ENCODE data around the gene ZNF217. TPM values are rescaled to one million over a fixed set of nuclear protein-coding genes. Genes with fewer than 3 reads are reported as not detected.
"Not testable (repeated sequence)": the region's sequence is repeated elsewhere in the genome, so short reads cannot be mapped to it uniquely, and the experiment has no call there.

The ZNF217 gene
- total RNA-seq, 1 donor, result 65.8 TPM

DNA sequence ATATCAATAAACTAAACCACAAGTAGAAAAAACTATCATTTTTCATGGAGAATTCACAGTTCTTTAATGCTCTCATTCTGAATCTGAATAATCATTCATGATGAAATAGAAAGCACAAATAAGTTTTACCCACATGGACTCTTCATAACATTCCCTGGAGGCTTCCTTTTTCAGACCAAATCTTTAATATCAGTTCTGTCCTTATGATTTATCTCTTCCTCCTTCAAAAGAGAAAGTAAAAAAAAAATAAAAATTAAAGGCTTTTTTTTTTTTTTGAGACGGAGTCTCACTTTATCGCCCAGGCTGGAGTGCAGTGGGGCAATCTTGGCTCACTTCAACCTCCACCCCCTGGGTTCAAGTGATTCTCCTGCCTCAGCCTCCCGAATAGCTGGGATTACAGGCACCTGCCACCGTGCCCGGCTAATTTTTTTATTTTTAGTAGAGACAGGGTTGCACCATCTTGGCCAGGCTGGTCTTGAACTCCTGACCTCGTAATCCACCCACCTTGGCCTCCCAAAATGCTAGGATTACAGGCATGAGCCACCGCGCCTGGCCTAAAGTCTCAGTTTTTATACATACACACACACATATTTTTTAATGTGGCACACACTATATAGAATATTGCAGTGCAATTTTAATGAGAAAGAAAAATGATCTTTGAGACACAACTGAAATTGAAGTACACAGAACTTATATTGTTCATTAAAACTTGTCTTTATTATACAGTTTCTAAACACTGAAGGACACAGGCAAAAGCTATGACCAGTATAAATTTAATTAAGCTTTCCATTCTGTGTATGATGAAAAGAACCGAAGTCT lies 31.9 kb upstream of the ZNF217 start:
- H3K9me3 ChIP-seq (ENCODE audit: low read depth, low read length), result no peaks in the 10 kb centered on the region
- H3K4me3 ChIP-seq (ENCODE audit: low read length), result no peak overlapping the region
- no peaks in the 10 kb centered on the region for H3K27me3 ChIP-seq (ENCODE audit: insufficient read depth, low read length)
- peaks cover 49% of the 10 kb centered on the region for H3K4me1 ChIP-seq (ENCODE audit: insufficient read depth, low read length)

- H3K9me3 ChIP-seq (ENCODE audit: low read depth, low read length); H3K4me3 ChIP-seq (ENCODE audit: low read length); H3K27me3 ChIP-seq (ENCODE audit: insufficient read depth, low read length): not testable (repeated sequence)
- peaks cover 54% of the 10 kb centered on the region for H3K4me1 ChIP-seq (ENCODE audit: insufficient read depth, low read length)
These were observed 31.2 kb upstream of the ZNF217 start for GRCh38 chr20:53624927-53625250.

- peak overlapping the region; percentile 33 for H3K4me3 ChIP-seq (ENCODE audit: low read length)
These were observed 30.0 kb upstream of the ZNF217 start for GRCh38 chr20:53623454-53624211.

GRCh38 chr20:53623134-53623453 lies 29.5 kb upstream of the ZNF217 start:
- Histone ChIP-seq H3K9me3 (ENCODE audit: low read depth, low read length) (no peaks in the 10 kb centered on the region), H3K4me1 (ENCODE audit: insufficient read depth, low read length) (peaks cover 58% of the 10 kb centered on the region), H3K27me3 (ENCODE audit: insufficient read depth, low read length) (no peaks in the 10 kb centered on the region), H3K4me3 (ENCODE audit: low read length) (peak overlapping the region; percentile 33)

More at GRCh38 chr20:53623454-53624211, 30.0 kb upstream of the ZNF217 start:
- peaks cover 58% of the 10 kb centered on the region for H3K4me1 ChIP-seq (ENCODE audit: insufficient read depth, low read length)
- no peaks in the 10 kb centered on the region for H3K27me3 ChIP-seq (ENCODE audit: insufficient read depth, low read length)
- no peaks in the 10 kb centered on the region for H3K9me3 ChIP-seq (ENCODE audit: low read depth, low read length)

DNA sequence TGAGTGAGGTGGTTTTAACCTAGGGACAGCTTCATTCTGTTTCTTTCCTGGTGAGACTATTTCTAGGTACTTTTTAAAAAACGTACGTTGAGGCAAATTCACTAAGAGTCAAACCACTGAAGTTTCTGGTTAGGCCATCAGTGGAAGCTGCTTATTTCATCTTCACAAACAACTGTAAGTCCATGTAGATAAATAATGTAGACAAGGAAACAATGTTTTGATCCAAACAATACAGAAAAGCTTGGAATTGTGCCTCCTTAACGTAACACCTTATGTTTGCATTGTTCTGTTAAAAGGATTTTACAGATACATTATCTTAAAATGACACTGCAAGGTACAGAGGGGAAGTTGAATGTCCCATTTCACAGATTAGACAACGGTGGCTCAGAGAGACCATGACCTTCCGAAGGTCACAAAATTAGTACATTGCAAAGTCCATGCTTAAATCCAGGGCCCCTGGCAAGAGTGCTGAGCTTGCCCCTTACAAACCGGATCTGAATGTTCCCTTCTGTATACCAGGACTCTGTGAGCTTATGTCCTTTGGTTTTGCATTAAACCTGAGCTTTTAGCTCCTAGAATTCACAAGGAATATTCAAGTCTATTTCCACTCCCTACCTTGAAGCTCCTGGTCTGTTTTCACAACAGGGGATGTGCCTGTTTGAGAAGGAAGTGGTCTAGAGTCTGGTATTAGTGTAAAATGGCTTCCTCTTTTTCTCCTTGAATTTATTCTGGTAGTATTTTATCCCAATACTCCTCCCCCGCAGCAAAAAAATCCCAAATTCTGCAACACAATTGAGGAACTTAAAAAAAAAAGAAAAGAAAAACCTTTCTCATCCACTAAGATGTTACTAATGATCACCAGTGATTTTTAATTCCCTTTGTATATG lies 28.9 kb upstream of the ZNF217 start:
- Histone ChIP-seq H3K9me3 (ENCODE audit: low read depth, low read length) (no peaks in the 10 kb centered on the region), H3K4me1 (ENCODE audit: insufficient read depth, low read length) (peaks cover 58% of the 10 kb centered on the region), H3K4me3 (ENCODE audit: low read length) (no peak overlapping the region), H3K27me3 (ENCODE audit: insufficient read depth, low read length) (no peaks in the 10 kb centered on the region)

DNA sequence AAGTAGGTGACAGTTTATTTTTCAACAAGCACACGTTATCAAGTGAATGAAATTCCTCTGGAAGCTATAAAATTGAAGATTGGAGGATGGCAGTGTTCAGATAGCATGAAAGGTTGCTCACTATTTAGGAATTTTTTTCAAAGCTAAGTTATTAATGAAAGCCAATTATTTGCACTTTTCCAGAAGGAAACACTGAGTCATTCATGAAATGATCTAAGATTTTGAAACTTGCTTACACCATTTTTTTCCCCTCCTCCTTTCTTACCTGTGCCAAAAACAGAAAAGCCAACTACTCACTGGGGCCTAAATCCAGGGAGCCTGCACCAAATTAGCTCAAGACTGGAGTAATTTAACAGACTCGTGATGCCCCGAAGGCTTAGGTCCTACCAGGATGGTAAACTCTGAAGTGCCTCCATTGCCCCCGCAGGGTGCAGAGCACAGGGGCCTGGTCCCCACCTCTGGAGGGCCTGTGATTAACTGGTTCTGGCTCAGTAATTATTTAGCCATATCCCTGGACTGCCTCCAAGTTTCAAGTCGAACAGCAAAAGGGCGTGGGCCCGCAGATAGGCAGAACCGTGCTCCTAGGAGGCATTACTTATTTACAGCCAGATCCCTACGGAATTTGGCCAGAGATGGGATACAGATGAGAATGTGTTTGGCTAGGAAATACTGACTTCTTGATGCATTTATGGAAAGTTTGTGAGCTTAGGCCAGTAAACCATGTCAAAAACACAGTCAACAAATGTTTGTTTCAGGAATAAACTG lies 28.0 kb upstream of the ZNF217 start:
- H3K4me1 ChIP-seq (ENCODE audit: insufficient read depth, low read length), result peaks cover 58% of the 10 kb centered on the region
- no peaks in the 10 kb centered on the region for H3K9me3 ChIP-seq (ENCODE audit: low read depth, low read length)
- no peaks in the 10 kb centered on the region for H3K27me3 ChIP-seq (ENCODE audit: insufficient read depth, low read length)
- H3K4me3 ChIP-seq (ENCODE audit: low read length), result no peak overlapping the region

- not testable (repeated sequence) for H3K27me3 ChIP-seq (ENCODE audit: insufficient read depth, low read length); H3K9me3 ChIP-seq (ENCODE audit: low read depth, low read length); H3K4me3 ChIP-seq (ENCODE audit: low read length)
- H3K4me1 ChIP-seq (ENCODE audit: insufficient read depth, low read length), result peaks cover 37% of the 10 kb centered on the region
These were observed 24.9 kb upstream of the ZNF217 start for GRCh38 chr20:53618490-53619000.

- no peaks in the 10 kb centered on the region for H3K9me3 ChIP-seq (ENCODE audit: low read depth, low read length)
- peaks cover 32% of the 10 kb centered on the region for H3K4me1 ChIP-seq (ENCODE audit: insufficient read depth, low read length)
- H3K4me3 ChIP-seq (ENCODE audit: low read length), result no peak overlapping the region
- H3K27me3 ChIP-seq (ENCODE audit: insufficient read depth, low read length), result no peaks in the 10 kb centered on the region
These were observed 24.3 kb upstream of the ZNF217 start for GRCh38 chr20:53617791-53618489.

- peaks cover 29% of the 10 kb centered on the region for H3K4me1 ChIP-seq (ENCODE audit: insufficient read depth, low read length)
These were observed 22.9 kb upstream of the ZNF217 start for GRCh38 chr20:53616489-53616888.

DNA sequence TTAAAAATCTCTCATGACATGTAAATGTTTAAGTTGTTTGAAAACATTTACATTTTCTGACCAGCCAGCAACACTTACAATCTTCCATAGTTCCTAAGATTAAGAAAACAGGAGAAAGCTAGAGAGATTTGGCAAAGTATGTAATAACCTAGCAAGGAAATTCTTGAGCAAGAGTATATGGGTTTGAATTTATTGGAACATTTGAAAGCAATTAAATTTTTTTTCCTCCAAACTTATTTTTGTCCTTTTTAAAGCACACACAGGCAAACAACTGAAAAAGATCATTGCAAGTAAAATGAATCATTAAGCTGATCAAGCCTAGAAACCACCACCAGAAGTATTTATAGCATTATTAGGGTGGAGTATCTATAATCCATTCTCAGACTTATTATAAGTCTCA lies 20.1 kb upstream of the ZNF217 start:
- no peak overlapping the region for H3K4me3 ChIP-seq (ENCODE audit: low read length)

More at GRCh38 chr20:53616489-53616888, 22.9 kb upstream of the ZNF217 start:
- H3K27me3 ChIP-seq (ENCODE audit: insufficient read depth, low read length); H3K9me3 ChIP-seq (ENCODE audit: low read depth, low read length); H3K4me3 ChIP-seq (ENCODE audit: low read length): not testable (repeated sequence)

DNA sequence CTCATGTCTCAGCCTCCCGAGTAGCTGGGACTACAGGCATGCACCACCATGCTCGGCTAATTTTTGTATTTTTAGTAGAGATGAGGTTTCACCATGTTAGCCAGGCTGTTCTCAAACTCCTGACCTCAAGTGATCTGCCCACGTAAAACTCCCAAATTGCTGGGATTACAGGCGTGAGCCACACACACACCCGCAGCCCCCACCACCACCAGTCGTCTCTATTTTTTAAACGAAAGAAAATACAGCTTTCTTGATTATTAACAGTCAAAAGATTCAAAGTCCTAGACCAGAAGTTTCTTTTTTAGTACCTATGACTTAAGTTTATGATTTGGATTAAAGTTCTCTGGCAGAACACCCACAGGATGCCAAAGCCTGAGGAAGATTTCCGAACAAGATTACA lies 18.6 kb upstream of the ZNF217 start:
- H3K27me3 ChIP-seq (ENCODE audit: insufficient read depth, low read length); H3K9me3 ChIP-seq (ENCODE audit: low read depth, low read length); H3K4me3 ChIP-seq (ENCODE audit: low read length): not testable (repeated sequence)
- peaks cover 42% of the 10 kb centered on the region for H3K4me1 ChIP-seq (ENCODE audit: insufficient read depth, low read length)

More for the DNA sequence above, 20.1 kb upstream of the ZNF217 start:
- Histone ChIP-seq H3K27me3 (ENCODE audit: insufficient read depth, low read length) (no peaks in the 10 kb centered on the region), H3K4me1 (ENCODE audit: insufficient read depth, low read length) (peaks cover 35% of the 10 kb centered on the region), H3K9me3 (ENCODE audit: low read depth, low read length) (no peaks in the 10 kb centered on the region)

DNA sequence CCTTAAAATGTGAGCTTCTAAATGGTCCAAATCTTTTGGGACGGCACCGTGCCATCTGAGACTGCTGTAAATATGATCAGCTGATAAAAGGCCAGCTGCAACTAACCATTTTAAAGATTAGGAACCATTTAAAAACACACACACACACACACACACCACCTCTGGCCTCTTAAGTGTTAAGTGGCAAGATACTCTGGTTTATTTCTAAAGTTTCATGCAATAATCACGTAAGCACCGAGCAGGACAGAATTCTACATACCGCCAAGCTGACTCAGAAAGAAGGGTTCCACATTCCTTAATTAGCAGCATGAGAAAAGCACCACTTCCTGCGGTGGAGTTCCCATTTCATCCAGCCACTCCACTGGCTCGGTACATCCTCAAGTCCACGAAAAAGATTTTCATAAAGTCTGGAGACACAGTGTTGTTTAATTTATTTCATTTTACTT lies 17.8 kb upstream of the ZNF217 start:
- no peaks in the 10 kb centered on the region for H3K9me3 ChIP-seq (ENCODE audit: low read depth, low read length)
- H3K27me3 ChIP-seq (ENCODE audit: insufficient read depth, low read length), result no peaks in the 10 kb centered on the region
- H3K4me3 ChIP-seq (ENCODE audit: low read length), result no peak overlapping the region
- H3K4me1 ChIP-seq (ENCODE audit: insufficient read depth, low read length), result peaks cover 42% of the 10 kb centered on the region

DNA sequence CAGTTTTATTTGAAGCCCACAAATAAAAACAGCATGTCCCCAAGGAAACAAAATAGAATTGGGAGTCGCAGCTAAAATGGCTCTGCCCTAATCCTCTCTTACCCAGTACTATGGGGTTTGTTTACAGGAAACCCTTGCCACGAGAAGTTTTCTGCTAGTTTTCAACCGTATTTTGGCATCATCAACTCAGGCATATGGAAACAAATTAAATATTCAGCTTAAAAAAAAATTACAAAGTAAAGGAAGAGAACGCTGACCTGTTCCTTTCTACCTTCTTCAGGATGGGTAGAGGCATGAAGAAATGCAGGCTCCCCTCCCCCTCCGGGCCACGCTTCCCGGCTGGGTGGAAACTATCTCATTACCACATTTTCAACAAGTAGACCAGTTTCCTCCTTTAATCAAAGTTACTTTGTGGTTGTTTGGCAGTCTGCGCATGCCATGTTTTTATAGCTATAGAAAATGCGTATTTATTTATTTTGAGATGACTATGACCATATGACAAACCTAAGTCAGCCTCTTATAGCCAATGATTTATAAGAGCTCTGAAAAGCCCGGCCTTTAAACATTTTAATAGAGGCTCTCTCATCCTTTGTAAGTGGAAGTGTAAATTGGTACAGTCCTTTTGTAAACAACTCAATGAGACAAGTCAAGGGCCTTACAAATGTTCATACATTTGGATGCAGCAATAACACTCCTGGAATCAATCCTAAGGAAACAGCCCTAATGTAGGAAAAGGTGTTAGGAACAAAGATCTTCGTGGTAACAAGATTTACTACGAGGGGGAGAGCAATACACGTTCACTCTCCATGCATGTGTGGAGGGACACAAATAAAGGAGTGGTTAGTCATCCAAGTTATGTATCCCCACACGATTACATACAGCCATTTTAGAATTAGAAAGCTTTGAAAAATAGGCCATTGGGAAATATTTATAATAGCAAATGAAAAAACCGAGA lies 16.1 kb upstream of the ZNF217 start:
- no peaks in the 10 kb centered on the region for H3K9me3 ChIP-seq (ENCODE audit: low read depth, low read length)
- H3K4me1 ChIP-seq (ENCODE audit: insufficient read depth, low read length), result peaks cover 42% of the 10 kb centered on the region
- no peaks in the 10 kb centered on the region for H3K27me3 ChIP-seq (ENCODE audit: insufficient read depth, low read length)
- H3K4me3 ChIP-seq (ENCODE audit: low read length), result peak overlapping the region; percentile 29

Measured in mononuclear cell (primary cell).